Osteocyte (in vitro differentiated cells): ENCODE data around the gene TMEM185B. TPM values are rescaled to one million over a fixed set of nuclear protein-coding genes. Genes with fewer than 3 reads are reported as not detected.

Experiments
- DNase-seq: peaks from one replicate; pipeline ENCODE4 v3.0.0; 2021; ENCODE audit warnings: mixed read lengths; ENCODE audit not compliant: unreplicated experiment; ENCODE audit errors: extremely low spot score
- H3K27ac Mint-ChIP-seq: one replicate; pipeline ENCODE4 v1.8.0; 2021; ENCODE audit warnings: mild to moderate bottlenecking, mixed read lengths; ENCODE audit not compliant: unreplicated experiment
- H3K27me3 Mint-ChIP-seq: one replicate; pipeline ENCODE4 v1.8.0; 2021; ENCODE audit warnings: mixed read lengths; ENCODE audit not compliant: unreplicated experiment
- H3K36me3 Mint-ChIP-seq: one replicate; pipeline ENCODE4 v1.8.0; 2021; ENCODE audit warnings: mixed read lengths; ENCODE audit not compliant: unreplicated experiment
- H3K4me1 Mint-ChIP-seq: one replicate; pipeline ENCODE4 v1.8.0; 2021; ENCODE audit warnings: mixed read lengths; ENCODE audit not compliant: unreplicated experiment
- H3K4me3 Mint-ChIP-seq: one replicate; pipeline ENCODE4 v1.8.0; 2021; ENCODE audit warnings: mild to moderate bottlenecking, moderate library complexity, mixed read lengths; ENCODE audit not compliant: unreplicated experiment
- H3K9me3 Mint-ChIP-seq: one replicate; pipeline ENCODE4 v1.8.0; 2021; ENCODE audit warnings: mixed read lengths; ENCODE audit not compliant: unreplicated experiment
- total RNA-seq: library from RNA; stranded (reverse); gene quantifications from 2 replicates; pipeline ENCODE4 v1.2.1, GENCODE V29; 2021
- TF ChIP-seq, protein P1 (sequence below): fragments of 200-600 bp; sonication (generic); IDR thresholded peaks from 2 replicates; pipeline ENCODE4 v1.5.0; 2021; ENCODE audit warnings: antibody characterized with exemption, mild to moderate bottlenecking, moderate library complexity

TMEM185B gene
- total RNA-seq, 1 donor from 2014 or later: 35.9 TPM

DNA sequence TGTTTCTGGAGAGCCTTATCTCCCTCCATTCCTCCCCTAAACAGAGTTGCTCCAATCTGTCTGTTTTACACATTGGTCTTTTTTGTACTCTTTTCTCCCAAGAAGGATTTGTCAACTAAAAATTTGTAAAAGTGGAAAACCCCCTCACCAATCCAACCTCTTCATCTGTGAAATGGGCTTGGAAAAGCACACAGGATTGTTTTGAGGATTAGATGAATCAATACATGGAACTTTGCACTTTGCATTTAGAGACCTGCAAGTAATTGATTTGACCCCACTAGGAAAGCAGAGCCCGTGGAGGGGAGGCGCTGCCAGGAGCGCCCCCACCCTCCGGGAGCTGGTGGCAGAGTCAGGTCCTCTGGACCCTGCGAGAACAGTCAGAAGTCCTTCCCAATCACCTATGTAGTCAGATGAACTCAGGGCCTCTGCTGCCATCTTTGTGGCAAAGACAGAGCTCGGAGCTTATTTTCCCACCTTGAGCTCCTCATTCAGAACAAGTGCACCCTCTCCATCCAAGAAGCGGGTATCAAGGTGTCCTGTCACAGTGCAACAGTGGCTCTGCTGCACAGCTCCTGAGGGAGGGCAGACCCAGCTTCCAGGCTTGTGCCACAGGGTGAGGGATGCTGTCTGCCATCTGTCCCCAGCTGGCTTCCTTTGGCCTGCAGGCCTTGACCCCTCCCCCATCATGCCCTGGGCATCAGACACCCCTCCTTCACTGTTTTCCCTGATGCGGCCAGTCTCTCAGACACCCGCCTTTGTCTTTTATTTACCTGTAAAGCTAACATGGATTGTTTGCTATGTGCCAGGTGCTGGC, 1.7 kb upstream of the TMEM185B start:
- no peak for DNase-seq
- Mint-ChIP-seq H3K9me3 (no peaks in the 10 kb centered on the region), H3K4me1 (peaks cover 22% of the 10 kb centered on the region), H3K27ac (no peak overlapping the region), H3K36me3 (peaks cover 19% of the 10 kb centered on the region), H3K27me3 (peaks cover 19% of the 10 kb centered on the region), H3K4me3 (peak overlapping the region; percentile 29)
- TF ChIP-seq, protein P1, sequence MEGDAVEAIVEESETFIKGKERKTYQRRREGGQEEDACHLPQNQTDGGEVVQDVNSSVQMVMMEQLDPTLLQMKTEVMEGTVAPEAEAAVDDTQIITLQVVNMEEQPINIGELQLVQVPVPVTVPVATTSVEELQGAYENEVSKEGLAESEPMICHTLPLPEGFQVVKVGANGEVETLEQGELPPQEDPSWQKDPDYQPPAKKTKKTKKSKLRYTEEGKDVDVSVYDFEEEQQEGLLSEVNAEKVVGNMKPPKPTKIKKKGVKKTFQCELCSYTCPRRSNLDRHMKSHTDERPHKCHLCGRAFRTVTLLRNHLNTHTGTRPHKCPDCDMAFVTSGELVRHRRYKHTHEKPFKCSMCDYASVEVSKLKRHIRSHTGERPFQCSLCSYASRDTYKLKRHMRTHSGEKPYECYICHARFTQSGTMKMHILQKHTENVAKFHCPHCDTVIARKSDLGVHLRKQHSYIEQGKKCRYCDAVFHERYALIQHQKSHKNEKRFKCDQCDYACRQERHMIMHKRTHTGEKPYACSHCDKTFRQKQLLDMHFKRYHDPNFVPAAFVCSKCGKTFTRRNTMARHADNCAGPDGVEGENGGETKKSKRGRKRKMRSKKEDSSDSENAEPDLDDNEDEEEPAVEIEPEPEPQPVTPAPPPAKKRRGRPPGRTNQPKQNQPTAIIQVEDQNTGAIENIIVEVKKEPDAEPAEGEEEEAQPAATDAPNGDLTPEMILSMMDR: no peak

DNA sequence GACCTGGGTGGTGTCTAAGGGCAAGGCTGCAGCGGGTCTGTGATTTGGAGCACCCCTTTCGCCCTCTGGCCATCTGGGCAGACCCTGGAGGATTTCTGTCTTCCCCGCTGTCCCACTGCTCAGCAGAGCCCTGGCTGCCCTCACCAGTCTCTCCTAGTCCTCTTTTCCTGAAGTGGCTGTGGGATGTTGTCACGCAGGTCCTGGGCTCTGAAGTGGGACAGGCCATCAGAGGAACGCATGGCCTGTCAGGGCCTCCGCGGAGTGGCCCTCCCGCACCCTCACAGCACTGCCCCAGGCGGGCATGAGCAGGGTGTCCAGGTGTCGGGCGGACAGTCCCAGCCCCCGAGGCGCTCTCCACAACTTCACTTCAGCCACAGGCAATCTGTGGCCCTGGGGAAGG, 1.1 kb upstream of the TMEM185B start:
- Mint-ChIP-seq H3K4me3 (peak overlapping the region; percentile 73), H3K4me1 (peaks cover 22% of the 10 kb centered on the region), H3K36me3 (peaks cover 22% of the 10 kb centered on the region), H3K9me3 (no peaks in the 10 kb centered on the region), H3K27me3 (peaks cover 16% of the 10 kb centered on the region), H3K27ac (no peak overlapping the region)
- TF ChIP-seq, protein P1: no peak
- no peak for DNase-seq

DNA sequence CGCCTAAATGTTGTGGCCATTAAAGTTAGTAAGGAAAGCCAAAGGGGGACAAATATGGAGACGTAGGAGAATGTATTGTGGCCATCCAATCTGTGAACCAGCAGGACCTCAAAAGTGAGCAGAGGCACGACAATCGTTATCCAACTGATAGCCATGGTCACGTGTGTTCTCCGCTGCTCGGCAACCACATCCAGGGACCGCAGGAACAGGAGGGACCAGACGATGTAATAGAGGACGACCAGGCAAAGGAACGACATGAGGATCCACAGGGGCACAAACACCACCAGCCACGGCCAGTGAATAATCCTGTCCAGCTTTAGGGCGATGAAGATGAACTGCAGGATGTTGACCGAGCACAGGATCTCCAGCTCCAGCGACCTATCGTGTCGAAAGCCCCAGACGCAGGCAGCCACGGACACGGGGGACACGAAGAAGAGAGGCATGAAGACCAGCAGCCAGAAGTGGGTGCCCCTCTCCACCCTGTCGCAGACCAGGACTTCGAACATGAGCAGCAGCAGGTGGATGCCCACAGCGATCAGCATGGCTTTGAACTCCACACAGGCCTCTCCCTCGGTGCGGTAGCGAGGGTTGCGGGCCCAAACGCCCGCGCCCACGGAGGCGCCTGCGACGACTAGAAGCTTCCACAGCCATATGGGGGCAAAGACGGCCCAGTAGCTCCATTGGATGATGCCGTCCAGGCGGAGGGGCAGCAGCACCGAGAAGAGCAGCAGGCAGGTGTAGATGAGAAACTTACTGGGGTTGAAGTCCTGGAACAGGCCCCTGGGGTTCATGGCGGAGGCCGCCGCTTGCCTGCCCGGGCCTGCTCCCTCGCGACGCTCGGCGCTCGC, 790 bp downstream of the TMEM185B start:
- H3K9me3 Mint-ChIP-seq: no peaks in the 10 kb centered on the region
- H3K4me3 Mint-ChIP-seq: peak overlapping the region; percentile 71
- H3K4me1 Mint-ChIP-seq: peaks cover 22% of the 10 kb centered on the region
- H3K36me3 Mint-ChIP-seq: peaks cover 33% of the 10 kb centered on the region
- H3K27ac Mint-ChIP-seq: peak overlapping the region; percentile 76
- TF ChIP-seq, protein P1: no peak
- no peak for DNase-seq
- H3K27me3 Mint-ChIP-seq: peaks cover 3% of the 10 kb centered on the region

DNA sequence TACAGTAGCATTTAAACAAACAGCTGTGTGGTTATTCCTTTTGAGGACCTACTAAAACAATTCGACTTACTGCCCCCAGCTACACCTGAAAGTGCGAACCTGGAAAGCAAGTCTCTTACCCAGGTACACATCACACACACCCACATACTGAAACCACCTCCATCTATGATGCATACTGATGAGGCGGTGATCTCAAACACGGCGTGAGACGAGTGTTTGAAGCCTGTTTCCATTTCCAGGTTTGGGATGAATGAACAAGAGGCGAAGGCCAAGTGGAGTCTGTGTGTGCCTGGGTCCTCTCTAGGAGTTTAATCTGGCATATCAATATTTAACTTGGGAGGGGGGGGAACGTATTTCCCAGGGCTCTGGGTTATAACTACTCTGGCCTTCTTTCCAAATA, 1.6 kb downstream of the TMEM185B start:
- H3K9me3 Mint-ChIP-seq: no peaks in the 10 kb centered on the region
- peaks cover 22% of the 10 kb centered on the region for H3K4me1 Mint-ChIP-seq
- peaks cover 34% of the 10 kb centered on the region for H3K36me3 Mint-ChIP-seq
- H3K4me3 Mint-ChIP-seq: peak overlapping the region; percentile 50
- H3K27ac Mint-ChIP-seq: no peak overlapping the region
- H3K27me3 Mint-ChIP-seq: no peaks in the 10 kb centered on the region
- TF ChIP-seq, protein P1: no peak
- no peak for DNase-seq

DNA sequence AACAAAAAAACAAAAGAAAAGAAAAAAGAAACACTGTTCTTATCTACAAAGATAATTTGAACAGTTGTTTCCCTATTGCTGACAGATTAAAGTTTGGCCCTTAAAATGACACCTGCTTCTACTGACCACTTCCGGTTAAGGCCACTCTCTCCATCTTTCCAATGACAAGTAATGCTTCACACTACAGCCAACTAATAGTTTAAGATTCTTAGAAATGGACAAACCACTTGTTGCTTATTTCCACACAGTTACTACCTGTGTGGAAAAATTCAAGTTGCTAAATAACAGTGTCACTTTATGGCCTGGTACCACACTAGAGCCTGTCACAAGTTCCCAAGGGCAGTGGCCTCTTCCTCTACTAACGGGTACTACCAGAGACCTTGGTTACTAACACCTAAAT, 2.4 kb downstream of the TMEM185B start:
- DNase-seq: no peak
- Mint-ChIP-seq H3K9me3 (no peaks in the 10 kb centered on the region), H3K27me3 (no peaks in the 10 kb centered on the region), H3K4me3 (no peak overlapping the region), H3K4me1 (peaks cover 22% of the 10 kb centered on the region), H3K27ac (no peak overlapping the region), H3K36me3 (peaks cover 34% of the 10 kb centered on the region)
- TF ChIP-seq, protein P1: no peak
